Trophoblast cell (in vitro differentiated cells and primary cell): Measurements from ENCODE around the gene PCGF3.
"Not testable (repeated sequence)": the region's sequence is repeated elsewhere in the genome, so short reads cannot be mapped to it uniquely, and the experiment has no call there.

ENCODE experiments used
- DNase-seq, 2 donors: peaks; one replicate each; pipeline ENCODE4 v3.0.0-alpha.2; 2016
- H2AFZ ChIP-seq: 2 replicates; pipeline ENCODE4 v1.6.1; 2013; ENCODE audit warnings: low read length, moderate library complexity, mild to moderate bottlenecking; ENCODE audit not compliant: insufficient read depth, poor library complexity
- H2AK5ac ChIP-seq: 2 replicates; pipeline ENCODE4 v1.6.1; 2013; ENCODE audit warnings: mild to moderate bottlenecking, low read length
- H2BK120ac ChIP-seq: 2 replicates; pipeline ENCODE4 v1.6.1; 2013; ENCODE audit warnings: low read length, mild to moderate bottlenecking, moderate library complexity; ENCODE audit not compliant: insufficient read depth, poor library complexity
- H2BK12ac ChIP-seq: 2 replicates; pipeline ENCODE4 v1.6.1; 2013; ENCODE audit warnings: mild to moderate bottlenecking, low read length, moderate library complexity
- H2BK5ac ChIP-seq: 2 replicates; pipeline ENCODE4 v1.6.1; 2013; ENCODE audit warnings: low read length, low read depth, moderate library complexity, mild to moderate bottlenecking; ENCODE audit not compliant: poor library complexity
- H3K14ac ChIP-seq: 2 replicates; pipeline ENCODE4 v1.6.1; 2013; ENCODE audit warnings: mild to moderate bottlenecking, low read length
- H3K18ac ChIP-seq: 2 replicates; pipeline ENCODE4 v1.6.1; 2013; ENCODE audit warnings: mild to moderate bottlenecking, low read length
- H3K23ac ChIP-seq: 2 replicates; pipeline ENCODE4 v1.6.1; 2013; ENCODE audit warnings: low read length
- H3K27ac ChIP-seq: 2 replicates; pipeline ENCODE4 v1.5.1; 2013; ENCODE audit warnings: low read depth, mild to moderate bottlenecking, inconsistent platforms, low read length, moderate library complexity
- H3K27me3 ChIP-seq: 2 replicates; pipeline ENCODE4 v1.6.1; 2013; ENCODE audit warnings: inconsistent platforms, mild to moderate bottlenecking, low read length, moderate library complexity; ENCODE audit not compliant: insufficient read depth
- H3K36me3 ChIP-seq, 2 experiments: 1 replicate in 1 of 2; 2 replicates in 1 of 2; pipeline ENCODE4 v1.6.1; 2013; ENCODE audit warnings: low read length in 2 of 2, mild to moderate bottlenecking in 2 of 2, moderate library complexity in 1 of 2; ENCODE audit not compliant: insufficient read depth in 2 of 2, control insufficient read depth in 1 of 2
- H3K4ac ChIP-seq: 2 replicates; pipeline ENCODE4 v1.6.1; 2013; ENCODE audit warnings: low read depth, mild to moderate bottlenecking, low read length, moderate library complexity
- H3K4me1 ChIP-seq, 2 experiments: 1 replicate in 1 of 2; 2 replicates in 1 of 2; pipeline ENCODE4 v1.6.1; 2013; ENCODE audit warnings: low read length in 2 of 2, mild to moderate bottlenecking in 2 of 2, moderate library complexity in 1 of 2; ENCODE audit not compliant: insufficient read depth in 2 of 2, control insufficient read depth in 1 of 2
- H3K4me2 ChIP-seq: 2 replicates; pipeline ENCODE4 v1.6.1; 2013; ENCODE audit warnings: inconsistent platforms, mild to moderate bottlenecking, low read length, moderate library complexity
- H3K4me3 ChIP-seq: 2 replicates; pipeline ENCODE4 v1.5.1; 2013; ENCODE audit warnings: mild to moderate bottlenecking, low read depth, low read length, inconsistent platforms
- H3K79me1 ChIP-seq: one replicate; pipeline ENCODE4 v1.6.1; 2013; ENCODE audit warnings: low read length
- H3K79me2 ChIP-seq: 2 replicates; pipeline ENCODE4 v1.6.1; 2013; ENCODE audit warnings: low read length, mild to moderate bottlenecking; ENCODE audit not compliant: control insufficient read depth, insufficient read depth, poor library complexity
- H3K9ac ChIP-seq: 2 replicates; pipeline ENCODE4 v1.6.1; 2013; ENCODE audit warnings: mild to moderate bottlenecking, low read length
- H3K9me3 ChIP-seq: 2 replicates; pipeline ENCODE4 v1.6.1; 2013; ENCODE audit warnings: low read depth, mild to moderate bottlenecking, control low read depth, inconsistent platforms, low read length; ENCODE audit not compliant: insufficient read depth
- H4K12ac ChIP-seq: 2 replicates; pipeline ENCODE4 v1.6.1; 2013; ENCODE audit warnings: low read depth, mild to moderate bottlenecking, low read length, moderate library complexity
- H4K8ac ChIP-seq: 2 replicates; pipeline ENCODE4 v1.6.1; 2013; ENCODE audit warnings: low read depth, mild to moderate bottlenecking, low read length, moderate library complexity
- H4K91ac ChIP-seq: one replicate; pipeline ENCODE4 v1.6.1; 2013; ENCODE audit warnings: low read depth, mild to moderate bottlenecking, low read length, moderate library complexity
- WGBS: extraction: QIAGEN DNeasy Blood & Tissue Kit; methylation state at CpG from one replicate; pipeline ENCODE4 v1.1.7; 2013; ENCODE audit warnings: missing lambda C conversion rate; ENCODE audit not compliant: insufficient read length, insufficient coverage; ENCODE audit errors: extremely low coverage; 5-methylcytosine and 5-hydroxymethylcytosine counted together

PCGF3 gene

GRCh38 chr4:730511-730910 is 24.9 kb downstream of the PCGF3 start:
- Histone ChIP-seq H2BK12ac (no peak overlapping the region), H3K27me3 (no peaks in the 10 kb centered on the region), H3K9ac (no peak overlapping the region), H3K4me2 (no peak overlapping the region), H3K18ac (no peak overlapping the region), H3K4me1 (peaks cover 0 to 3% of the 10 kb centered on the region in 2 experiments), H3K27ac (no peak overlapping the region), H2BK5ac (no peak overlapping the region), H3K79me1 (no peaks in the 10 kb centered on the region), H2AFZ (no peak overlapping the region), H3K14ac (no peak overlapping the region), H3K36me3 (peaks cover 50 to 56% of the 10 kb centered on the region in 2 experiments), H4K91ac (no peak overlapping the region), H3K9me3 (peaks cover 5% of the 10 kb centered on the region), H3K23ac (no peak overlapping the region), H4K12ac (no peak overlapping the region), H3K79me2 (peaks cover 6% of the 10 kb centered on the region), H2BK120ac (no peak overlapping the region), H3K4ac (no peak overlapping the region), H3K4me3 (no peak overlapping the region), H2AK5ac (no peak overlapping the region), H4K8ac (no peak overlapping the region)
- WGBS = no CpG with 5 or more reads among the region's 27 CpGs
- DNase-seq = no peak

- H4K12ac ChIP-seq, H2BK12ac ChIP-seq, H3K4me2 ChIP-seq, H4K91ac ChIP-seq, H3K14ac ChIP-seq, H3K9ac ChIP-seq, H3K23ac ChIP-seq, H3K4ac ChIP-seq, H3K27me3 ChIP-seq, H4K8ac ChIP-seq, H3K4me1 ChIP-seq, H3K79me2 ChIP-seq, H2AFZ ChIP-seq, H3K18ac ChIP-seq, H3K9me3 ChIP-seq, H2AK5ac ChIP-seq, H3K4me3 ChIP-seq, H3K79me1 ChIP-seq, H3K27ac ChIP-seq, DNase-seq, H2BK120ac ChIP-seq, H2BK5ac ChIP-seq: not testable (repeated sequence)
- no CpG with 5 or more reads among the region's 68 CpGs for WGBS
- H3K36me3 ChIP-seq = peaks cover 55 to 58% of the 10 kb centered on the region in 2 experiments
Measured at GRCh38 chr4:730946-731904, 25.6 kb downstream of the PCGF3 start.

GRCh38 chr4:731954-732353 is 26.3 kb downstream of the PCGF3 start:
- DNase-seq, H3K79me1 ChIP-seq, H3K23ac ChIP-seq: not testable (repeated sequence)

GRCh38 chr4:732486-732885 is 26.9 kb downstream of the PCGF3 start:
- Histone ChIP-seq H4K12ac (no peak overlapping the region), H3K79me2 (no peaks in the 10 kb centered on the region), H3K27ac (no peak overlapping the region), H3K18ac (no peak overlapping the region), H3K79me1 (no peaks in the 10 kb centered on the region), H2AFZ (no peak overlapping the region), H3K4ac (no peak overlapping the region), H4K8ac (no peak overlapping the region), H3K36me3 (peaks cover 63 to 66% of the 10 kb centered on the region in 2 experiments), H3K4me2 (no peak overlapping the region), H3K4me3 (no peak overlapping the region), H3K9ac (no peak overlapping the region), H4K91ac (no peak overlapping the region), H2AK5ac (no peak overlapping the region), H3K9me3 (peaks cover 5% of the 10 kb centered on the region), H2BK5ac (no peak overlapping the region), H3K4me1 (no peaks in the 10 kb centered on the region), H2BK120ac (no peak overlapping the region), H3K23ac (no peak overlapping the region), H3K14ac (no peak overlapping the region), H2BK12ac (no peak overlapping the region), H3K27me3 (no peaks in the 10 kb centered on the region)
- DNase-seq = no peak
- no CpG with 5 or more reads among the region's 20 CpGs for WGBS

More at GRCh38 chr4:731954-732353, 26.3 kb downstream of the PCGF3 start:
- H3K4me3 ChIP-seq, H4K12ac ChIP-seq, H4K91ac ChIP-seq, H3K4ac ChIP-seq, H3K18ac ChIP-seq, H3K9me3 ChIP-seq, H2AK5ac ChIP-seq, H4K8ac ChIP-seq, H3K4me1 ChIP-seq, H3K27me3 ChIP-seq, H3K4me2 ChIP-seq, H3K27ac ChIP-seq, H2BK120ac ChIP-seq, H3K14ac ChIP-seq, H3K79me2 ChIP-seq, H3K9ac ChIP-seq, H2AFZ ChIP-seq, H2BK5ac ChIP-seq, H2BK12ac ChIP-seq: not testable (repeated sequence)
- H3K36me3 ChIP-seq = peaks cover 60 to 61% of the 10 kb centered on the region in 2 experiments
- no CpG with 5 or more reads among the region's 27 CpGs for WGBS
